Body of pancreas (tissue), 4 donors: ENCODE data around the gene SIM2. TPM values are rescaled to one million over a fixed set of nuclear protein-coding genes. Genes with fewer than 3 reads are reported as not detected.

Experiments
- ATAC-seq: fragments of 150-250 bp; one replicate; pipeline ENCODE4 v1.9.1; 2016
- DNase-seq, 4 donors: peaks; one replicate each; pipeline ENCODE4 v3.0.0-alpha.2; 2019
- H3K27ac ChIP-seq, 4 donors: fragments of 200-600 bp; sonication (generic); 1 replicate in 3 of 4; 2 replicates in 1 of 4; pipeline versions ENCODE4 v1.5.1 to v1.6.1; 2016 to 2019; ENCODE audit warnings: mild to moderate bottlenecking in 1 of 4, mixed read lengths in 1 of 4, moderate library complexity in 1 of 4
- H3K27me3 ChIP-seq, 2 donors: fragments of 200-600 bp; sonication (generic); one replicate each; pipeline ENCODE4 v1.6.0; 2016; ENCODE audit warnings: mild to moderate bottlenecking in 1 of 2
- H3K36me3 ChIP-seq, 2 donors: fragments of 200-600 bp; sonication (generic); replicated peaks in 1 of 2; 2 replicates each; pipeline ENCODE4 v1.5.1; 2016; ENCODE audit warnings: low read depth in 2 of 2; ENCODE audit not compliant: insufficient read depth in 1 of 2
- H3K4me1 ChIP-seq: fragments of 200-600 bp; sonication (generic); one replicate; pipeline ENCODE4 v1.6.0; 2016
- H3K4me3 ChIP-seq, 2 donors: fragments of 200-600 bp; sonication (generic); 1 replicate in 1 of 2; 2 replicates in 1 of 2; pipeline ENCODE4 v1.5.1; 2016 to 2019
- H3K9me3 ChIP-seq, 3 donors: fragments of 200-600 bp; sonication (generic); 1 replicate in 2 of 3; 2 replicates in 1 of 3; pipeline ENCODE4 v1.5.1; 2016
- POLR2A ChIP-seq, 3 donors: fragments of 450-650 bp; IDR thresholded peaks; one replicate each; pipeline ENCODE4 v1.6.1; 2016; ENCODE audit warnings: antibody characterized with exemption in 3 of 3, mild to moderate bottlenecking in 2 of 3
- WGBS, 2 donors: methylation state at CpG; one replicate each; pipeline ENCODE4 v1.1.5; 2017; 5-methylcytosine and 5-hydroxymethylcytosine counted together
- intact Hi-C: fragments of 100-400 bp; cut with DNase I; formaldehyde crosslinking; loops from one replicate; pipeline ENCODE4 v1.15.1; 2023
- total RNA-seq, 2 donors: library from RNA; depleted of rRNA; stranded (reverse); fragments of >200 nt; gene quantifications; one replicate each; pipeline ENCODE4 v1.1.0, GENCODE V29; 2016
- TF ChIP-seq, protein P1 (sequence below), 7 experiments: fragments of 450-650 bp in 4 of 7; fragments of 200-600 bp in 3 of 7; sonication (generic) in 3 of 7; IDR thresholded peaks; one replicate each; pipeline ENCODE4 v1.5.1; 2016 to 2019; ENCODE audit warnings: antibody characterized with exemption in 7 of 7

Gene SIM2
- total RNA-seq, 2 donors from 2014 or later = 0.26 TPM; not detected in 1

DNA sequence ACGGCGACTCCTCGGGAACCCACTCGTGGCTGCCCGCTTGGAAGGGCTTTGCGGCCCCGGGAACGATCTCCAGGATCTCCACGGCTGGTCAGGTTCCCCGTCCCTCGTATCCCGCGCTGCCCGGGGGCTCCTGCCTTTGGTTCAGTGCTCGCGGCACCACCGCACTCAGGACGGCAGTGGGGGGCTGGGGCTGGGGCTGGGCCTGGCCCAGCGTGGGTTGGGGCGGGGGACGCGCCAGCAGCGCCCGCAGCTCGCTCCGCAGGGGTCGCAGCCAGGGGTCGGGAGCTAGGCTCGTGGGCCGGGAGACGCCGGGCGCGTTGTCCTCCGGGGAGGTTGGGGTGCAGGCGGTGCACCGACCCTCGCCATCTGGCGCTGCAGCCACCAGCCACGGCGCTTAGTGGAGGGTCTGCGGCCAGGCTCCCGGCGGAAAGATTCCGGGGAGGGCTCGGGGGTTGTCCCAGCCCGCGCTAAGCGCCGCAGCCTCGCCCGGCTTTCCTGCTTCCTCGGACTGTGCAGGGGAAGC is 8.9 kb downstream of the SIM2 start:
- TF ChIP-seq POLR2A (IDR thresholded peaks at IDR 0.05) = no peak
- Histone ChIP-seq H3K4me3 (no peak overlapping the region), H3K27me3 (peaks cover 0 to 69% of the 10 kb centered on the region in 2 donors), H3K27ac (no peak overlapping the region), H3K9me3 (no peaks in the 10 kb centered on the region), H3K4me1 (peaks cover 43% of the 10 kb centered on the region), H3K36me3 (no peaks in the 10 kb centered on the region)
- no peak for ATAC-seq
- 4 to 20% methylated on average over 1 to 49 of the region's 53 CpGs for WGBS, 2 donors
- DNase-seq = peak in 1 of 4 donors; percentile 8
- intact Hi-C loops = no loop called here

DNA sequence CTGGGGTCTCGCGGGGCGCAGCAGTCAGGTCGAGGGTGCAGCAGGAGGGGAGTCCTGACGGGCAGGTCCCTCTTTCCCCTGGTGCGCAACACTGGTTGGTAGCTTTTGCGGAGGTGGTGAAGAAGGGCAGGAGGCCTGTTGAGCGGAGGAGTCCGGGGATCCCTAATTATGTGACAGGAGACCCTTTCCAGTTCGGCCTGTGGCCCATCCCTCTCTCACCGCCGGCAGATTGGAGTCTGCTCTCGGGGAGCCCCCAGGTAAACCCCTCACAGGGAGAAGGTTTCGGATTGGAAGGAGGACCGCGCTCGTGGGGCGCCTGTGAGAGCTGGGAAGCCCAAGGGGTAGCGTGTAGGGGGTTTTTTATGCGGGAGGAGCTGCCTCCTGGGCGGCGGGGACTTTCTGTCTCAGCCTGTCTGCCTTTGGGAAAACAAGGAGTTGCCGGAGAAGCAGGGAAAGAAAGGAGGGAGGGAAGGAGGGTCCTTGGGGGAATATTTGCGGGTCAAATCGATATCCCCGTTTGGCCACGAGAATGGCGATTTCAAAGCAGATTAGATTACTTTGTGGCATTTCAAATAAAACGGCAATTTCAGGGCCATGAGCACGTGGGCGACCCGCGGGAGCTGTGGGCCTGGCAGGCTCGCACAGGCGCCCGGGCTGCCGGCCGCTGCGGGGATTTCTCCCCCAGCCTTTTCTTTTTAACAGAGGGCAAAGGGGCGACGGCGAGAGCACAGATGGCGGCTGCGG is 9.5 kb downstream of the SIM2 start:
- H3K27me3 ChIP-seq = peaks cover 0 to 64% of the 10 kb centered on the region in 2 donors
- WGBS, 2 donors = 3 to 5% methylated on average over 32 to 43 of the region's 44 CpGs
- ATAC-seq (no peak), DNase-seq (peak in 1 of 4 donors; percentile 10)
- H3K36me3 ChIP-seq = no peaks in the 10 kb centered on the region
- TF ChIP-seq, protein P1, sequence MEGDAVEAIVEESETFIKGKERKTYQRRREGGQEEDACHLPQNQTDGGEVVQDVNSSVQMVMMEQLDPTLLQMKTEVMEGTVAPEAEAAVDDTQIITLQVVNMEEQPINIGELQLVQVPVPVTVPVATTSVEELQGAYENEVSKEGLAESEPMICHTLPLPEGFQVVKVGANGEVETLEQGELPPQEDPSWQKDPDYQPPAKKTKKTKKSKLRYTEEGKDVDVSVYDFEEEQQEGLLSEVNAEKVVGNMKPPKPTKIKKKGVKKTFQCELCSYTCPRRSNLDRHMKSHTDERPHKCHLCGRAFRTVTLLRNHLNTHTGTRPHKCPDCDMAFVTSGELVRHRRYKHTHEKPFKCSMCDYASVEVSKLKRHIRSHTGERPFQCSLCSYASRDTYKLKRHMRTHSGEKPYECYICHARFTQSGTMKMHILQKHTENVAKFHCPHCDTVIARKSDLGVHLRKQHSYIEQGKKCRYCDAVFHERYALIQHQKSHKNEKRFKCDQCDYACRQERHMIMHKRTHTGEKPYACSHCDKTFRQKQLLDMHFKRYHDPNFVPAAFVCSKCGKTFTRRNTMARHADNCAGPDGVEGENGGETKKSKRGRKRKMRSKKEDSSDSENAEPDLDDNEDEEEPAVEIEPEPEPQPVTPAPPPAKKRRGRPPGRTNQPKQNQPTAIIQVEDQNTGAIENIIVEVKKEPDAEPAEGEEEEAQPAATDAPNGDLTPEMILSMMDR (IDR thresholded peaks at IDR 0.05) = no peak
- no peak for TF ChIP-seq POLR2A (IDR thresholded peaks at IDR 0.05)
- H3K27ac ChIP-seq = no peak overlapping the region
- H3K4me3 ChIP-seq = no peak overlapping the region
- no peaks in the 10 kb centered on the region for H3K9me3 ChIP-seq
- peaks cover 43% of the 10 kb centered on the region for H3K4me1 ChIP-seq
- intact Hi-C loops = no loop called here

DNA sequence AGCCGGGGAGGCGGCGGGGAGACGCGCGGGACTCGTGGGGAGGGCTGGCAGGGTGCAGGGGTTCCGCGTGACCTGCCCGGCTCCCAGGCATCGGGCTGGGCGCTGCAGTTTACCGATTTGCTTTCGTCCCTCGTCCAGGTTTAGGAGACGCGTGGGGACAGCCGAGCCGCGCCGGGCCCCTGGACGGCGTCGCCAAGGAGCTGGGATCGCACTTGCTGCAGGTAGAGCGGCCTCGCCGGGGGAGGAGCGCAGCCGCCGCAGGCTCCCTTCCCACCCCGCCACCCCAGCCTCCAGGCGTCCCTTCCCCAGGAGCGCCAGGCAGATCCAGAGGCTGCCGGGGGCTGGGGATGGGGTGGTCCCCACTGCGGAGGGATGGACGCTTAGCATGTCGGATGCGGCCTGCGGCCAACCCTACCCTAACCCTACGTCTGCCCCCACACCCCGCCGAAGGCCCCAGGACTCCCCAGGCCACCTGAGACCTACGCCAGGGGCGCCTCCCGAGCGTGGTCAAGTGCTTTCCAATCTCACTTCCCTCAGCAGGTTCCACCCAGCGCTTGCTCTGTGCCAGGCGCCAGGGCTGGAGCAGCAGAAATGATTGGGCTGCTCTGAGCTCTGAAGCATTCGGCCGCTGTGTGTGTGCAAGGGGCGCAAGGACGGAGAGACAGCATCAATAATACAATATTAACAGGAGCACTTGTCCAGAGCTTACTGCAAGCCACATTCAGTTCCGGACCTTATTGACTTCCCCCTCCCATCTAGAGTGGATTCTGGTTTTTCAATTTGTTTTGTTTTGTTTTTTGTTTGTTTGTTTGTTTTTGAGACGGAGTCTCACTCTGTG is 10.3 kb downstream of the SIM2 start:
- WGBS, 2 donors = 5 to 14% methylated on average over 16 to 55 of the region's 55 CpGs
- Histone ChIP-seq H3K27ac (no peak overlapping the region), H3K4me3 (no peak overlapping the region), H3K27me3 (peaks cover 0 to 64% of the 10 kb centered on the region in 2 donors), H3K9me3 (no peaks in the 10 kb centered on the region), H3K4me1 (peaks cover 42% of the 10 kb centered on the region), H3K36me3 (no peaks in the 10 kb centered on the region)
- TF ChIP-seq POLR2A (IDR thresholded peaks at IDR 0.05) = no peak
- TF ChIP-seq, protein P1 (IDR thresholded peaks at IDR 0.05) = no peak
- ATAC-seq = peak; percentile 12
- peak in 1 of 4 donors; percentile 8 for DNase-seq
- intact Hi-C loops = no loop called here

DNA sequence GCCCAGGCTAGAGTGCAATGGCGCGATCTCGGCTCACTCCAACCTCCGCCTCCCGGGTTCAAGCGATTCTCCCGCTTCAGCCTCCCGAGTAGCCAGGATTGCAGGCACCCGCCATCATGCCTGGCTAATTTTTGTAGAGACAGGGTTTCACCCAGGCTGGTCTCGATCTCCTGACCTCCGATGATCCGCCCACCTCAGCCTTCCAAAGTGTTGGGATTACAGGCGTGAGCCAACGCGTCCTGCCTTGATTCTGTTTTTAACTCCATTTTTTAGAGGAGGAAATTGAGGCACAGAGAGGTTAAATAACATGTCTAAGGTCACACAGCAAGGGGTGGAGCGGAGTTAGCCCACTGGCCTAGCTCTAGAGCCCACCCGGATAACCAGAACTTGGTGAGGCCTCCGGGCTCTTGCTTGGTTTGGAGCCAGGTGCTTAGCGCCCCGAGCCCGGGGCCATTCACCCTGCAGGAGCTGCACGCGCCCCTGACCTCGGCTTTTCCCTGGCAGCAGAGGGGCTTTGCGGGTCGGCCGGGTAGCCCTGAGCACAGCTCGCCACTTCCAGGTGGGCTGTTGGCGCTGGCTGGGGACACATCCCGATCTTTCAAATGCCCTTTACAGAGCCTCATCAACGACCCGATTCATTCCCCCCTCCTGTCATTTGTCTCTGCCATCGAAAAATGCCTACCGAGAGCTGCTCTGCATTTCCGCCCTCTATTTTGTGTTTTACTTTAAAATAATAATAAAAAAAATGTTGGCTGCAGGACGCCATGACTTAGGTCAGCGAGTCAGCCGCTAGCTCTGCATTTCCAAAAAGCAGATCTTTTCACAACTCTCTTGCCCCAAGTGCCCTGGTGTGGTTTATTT is 11.2 kb downstream of the SIM2 start:
- intact Hi-C loops = no loop called here
- H3K4me1 ChIP-seq = peaks cover 33% of the 10 kb centered on the region

More for the DNA sequence above, 11.2 kb downstream of the SIM2 start:
- Histone ChIP-seq H3K9me3 (no peaks in the 10 kb centered on the region), H3K27ac (no peak overlapping the region), H3K36me3 (no peaks in the 10 kb centered on the region), H3K4me3 (no peak overlapping the region), H3K27me3 (peaks cover 0 to 55% of the 10 kb centered on the region in 2 donors)
- TF ChIP-seq, protein P1 (IDR thresholded peaks at IDR 0.05) = no peak
- ATAC-seq (no peak), DNase-seq (peak in 1 of 4 donors; percentile 2)
- WGBS, 2 donors = 12 to 13% methylated on average over 27 to 38 of the region's 38 CpGs
